Measurements from ENCODE around the gene ZNF419. TPM values are rescaled to one million over a fixed set of nuclear protein-coding genes. Genes with fewer than 3 reads are reported as not detected.
"Not testable (repeated sequence)": the region's sequence is repeated elsewhere in the genome, so short reads cannot be mapped to it uniquely, and the experiment has no call there.

Gene ZNF419
- total RNA-seq, 1 experiment from 2014 or later: 12.8 TPM

- no peak within 1 kb of the TSS for H4K8ac ChIP-seq (replicated peaks; ENCODE audit: insufficient read length, low read depth, low read length)
- DNase-seq: peak; percentile 91
- H3K9me3 Mint-ChIP-seq: peaks cover 63 to 78% of the 10 kb centered on the region in 2 experiments
- H3K23me2 ChIP-seq (ENCODE audit: insufficient read length, low read depth, low read length, poor library complexity, severe bottlenecking): peaks cover 5% of the 10 kb centered on the region
- H3K18ac ChIP-seq (ENCODE audit: insufficient read length, low read depth, low read length): peak within 1 kb of the TSS; percentile 86
- H3K56ac ChIP-seq (ENCODE audit: insufficient read length, low read depth, low read length): no peak within 1 kb of the TSS
- H3K4me3 Mint-ChIP-seq: peak within 1 kb of the TSS; percentile 81 to 84
- peak; percentile 60 for TF ChIP-seq CTCF (conservative IDR thresholded peaks at IDR 0.05)
- H2BK20ac ChIP-seq (ENCODE audit: low read depth, low read length, poor library complexity, severe bottlenecking): no peak within 1 kb of the TSS
- H2BK5ac ChIP-seq (ENCODE audit: insufficient read length, low read length): no peak within 1 kb of the TSS
- H4K5ac ChIP-seq (ENCODE audit: insufficient read length, low read depth, low read length): no peak within 1 kb of the TSS
- peak within 1 kb of the TSS; percentile 84 for H3K9ac ChIP-seq (ENCODE audit: extremely low read depth, insufficient read length, low read length)
- no peaks in the 10 kb centered on the region for H3K79me1 ChIP-seq (ENCODE audit: insufficient read depth, low read depth, low read length, poor library complexity, severe bottlenecking)
- no peaks in the 10 kb centered on the region for H4K20me1 ChIP-seq (ENCODE audit: control insufficient read depth, insufficient read depth, insufficient read length)
- H3K4me2 ChIP-seq (ENCODE audit: insufficient read depth, insufficient read length, low read length): peak within 1 kb of the TSS; percentile 83
- peak within 1 kb of the TSS; percentile 89 for H3K14ac ChIP-seq (ENCODE audit: insufficient read depth, low read length)
- H2BK120ac ChIP-seq (ENCODE audit: low read depth, low read length, poor library complexity, severe bottlenecking): no peak within 1 kb of the TSS
- peak within 1 kb of the TSS; percentile 42 to 89 (median 86); a peak in 3 of 7 replicates for H3K27ac Mint-ChIP-seq
- H2BK15ac ChIP-seq (ENCODE audit: low read depth, low read length): no peak within 1 kb of the TSS
- H3K23ac ChIP-seq (ENCODE audit: insufficient read length, low read depth, low read length): no peak within 1 kb of the TSS
- no peak within 1 kb of the TSS for H3K27ac ChIP-seq (ENCODE audit: insufficient read length, low read depth, low read length)
- no peak within 1 kb of the TSS for H4K91ac ChIP-seq (ENCODE audit: insufficient read length, low read depth, low read length)
- H3K9me3 ChIP-seq (ENCODE audit: control insufficient read depth, low read depth, low read length): peaks cover 38% of the 10 kb centered on the region
- no CpG with 5 or more reads among the region's 38 CpGs for WGBS (ENCODE audit: extremely low coverage, insufficient read length, low lambda C conversion rate)
- peaks cover 2% of the 10 kb centered on the region; the same call in 1 of the 2 replicates for H3K27me3 ChIP-seq (ENCODE audit: insufficient read depth, low read length)
- peaks cover 17% of the 10 kb centered on the region for H3K27me3 Mint-ChIP-seq (ENCODE audit: low read depth)
- H2AK5ac ChIP-seq (ENCODE audit: insufficient read length, low read length): no peak within 1 kb of the TSS
- H3K4ac ChIP-seq (ENCODE audit: low read depth, low read length): no peak within 1 kb of the TSS
- no peaks in the 10 kb centered on the region for H3K79me2 ChIP-seq (ENCODE audit: insufficient read depth, low read length)
- H3T11ph ChIP-seq (ENCODE audit: low read length): no peak within 1 kb of the TSS
- peaks cover 0 to 7% of the 10 kb centered on the region in 2 experiments; a peak in 3 of 4 replicates for H3K4me1 Mint-ChIP-seq
- no peak within 1 kb of the TSS for H2BK12ac ChIP-seq (ENCODE audit: insufficient read length, low read depth, low read length)
- H3K36me3 Mint-ChIP-seq (ENCODE audit: insufficient read depth in 1 of 3, low read depth in 3 of 3): peaks cover 46 to 54% (median 48%) of the 10 kb centered on the region in 3 experiments
- H2AFZ ChIP-seq (ENCODE audit: low read length): peak within 1 kb of the TSS; percentile 79
- no peaks in the 10 kb centered on the region for H3K4me1 ChIP-seq (ENCODE audit: insufficient read depth, low read length)
Measured at GRCh38 chr19:57477191-57478008, 10.2 kb upstream of the ZNF419 start, which contains the start of gene ZNF772. Gene ZNF772, minus strand, starts transcription at chr19:57477566. Its CDS starts 257 bp downstream, at chr19:57477309.

GRCh38 chr19:57488299-57488644 lies 722 bp downstream of the ZNF419 start:
- Mint-ChIP-seq H3K9me3 (peaks cover 13 to 38% of the 10 kb centered on the region in 2 experiments), H3K4me3 (peak overlapping the region; percentile 76 to 83), H3K27me3 (ENCODE audit: low read depth) (peaks cover 10% of the 10 kb centered on the region), H3K36me3 (ENCODE audit: insufficient read depth in 1 of 3, low read depth in 3 of 3) (peaks cover 38 to 48% (median 45%) of the 10 kb centered on the region in 3 experiments), H3K4me1 (peaks cover 9 to 11% of the 10 kb centered on the region in 2 experiments)
- not testable (repeated sequence) for H3K56ac ChIP-seq (ENCODE audit: insufficient read length, low read depth, low read length); H3K23me2 ChIP-seq (ENCODE audit: insufficient read length, low read depth, low read length, poor library complexity, severe bottlenecking); H2BK5ac ChIP-seq (ENCODE audit: insufficient read length, low read length); H2AFZ ChIP-seq (ENCODE audit: low read length); H4K91ac ChIP-seq (ENCODE audit: insufficient read length, low read depth, low read length); H3K14ac ChIP-seq (ENCODE audit: insufficient read depth, low read length); H4K5ac ChIP-seq (ENCODE audit: insufficient read length, low read depth, low read length); H3K79me2 ChIP-seq (ENCODE audit: insufficient read depth, low read length); H4K20me1 ChIP-seq (ENCODE audit: control insufficient read depth, insufficient read depth, insufficient read length); H3K27me3 ChIP-seq (ENCODE audit: insufficient read depth, low read length); H2BK120ac ChIP-seq (ENCODE audit: low read depth, low read length, poor library complexity, severe bottlenecking); H3K9me3 ChIP-seq (ENCODE audit: control insufficient read depth, low read depth, low read length); H2AK5ac ChIP-seq (ENCODE audit: insufficient read length, low read length); H3K27ac ChIP-seq (ENCODE audit: insufficient read length, low read depth, low read length); H2BK20ac ChIP-seq (ENCODE audit: low read depth, low read length, poor library complexity, severe bottlenecking); H3T11ph ChIP-seq (ENCODE audit: low read length); H4K8ac ChIP-seq (replicated peaks; ENCODE audit: insufficient read length, low read depth, low read length); H3K4me1 ChIP-seq (ENCODE audit: insufficient read depth, low read length); H3K4ac ChIP-seq (ENCODE audit: low read depth, low read length); H3K18ac ChIP-seq (ENCODE audit: insufficient read length, low read depth, low read length); H3K23ac ChIP-seq (ENCODE audit: insufficient read length, low read depth, low read length); DNase-seq; H3K27ac Mint-ChIP-seq; H2BK12ac ChIP-seq (ENCODE audit: insufficient read length, low read depth, low read length); H3K79me1 ChIP-seq (ENCODE audit: insufficient read depth, low read depth, low read length, poor library complexity, severe bottlenecking); H2BK15ac ChIP-seq (ENCODE audit: low read depth, low read length)
- H3K4me2 ChIP-seq (ENCODE audit: insufficient read depth, insufficient read length, low read length): peak overlapping the region; percentile 54
- WGBS (ENCODE audit: extremely low coverage, insufficient read length, low lambda C conversion rate): no CpG with 5 or more reads among the region's 1 CpG
- H3K9ac ChIP-seq (ENCODE audit: extremely low read depth, insufficient read length, low read length): peak overlapping the region; percentile 46

All from H9 (cell line).